GM19239 (cell line): Measurements from ENCODE around the gene APOBEC3C.
"Not testable (repeated sequence)": the region's sequence is repeated elsewhere in the genome, so short reads cannot be mapped to it uniquely, and the experiment has no call there.

ENCODE experiments used
- DNase-seq: peaks from one replicate; pipeline ENCODE4 v3.0.0; 2011; ENCODE audit warnings: low spot score; ENCODE audit not compliant: insufficient read length
- FAIRE-seq: peaks from 2 replicates; lab custom pipeline; 2011; peaks lifted over from hg19 to GRCh38; lab: Jason Lieb, UNC

APOBEC3C gene

DNA sequence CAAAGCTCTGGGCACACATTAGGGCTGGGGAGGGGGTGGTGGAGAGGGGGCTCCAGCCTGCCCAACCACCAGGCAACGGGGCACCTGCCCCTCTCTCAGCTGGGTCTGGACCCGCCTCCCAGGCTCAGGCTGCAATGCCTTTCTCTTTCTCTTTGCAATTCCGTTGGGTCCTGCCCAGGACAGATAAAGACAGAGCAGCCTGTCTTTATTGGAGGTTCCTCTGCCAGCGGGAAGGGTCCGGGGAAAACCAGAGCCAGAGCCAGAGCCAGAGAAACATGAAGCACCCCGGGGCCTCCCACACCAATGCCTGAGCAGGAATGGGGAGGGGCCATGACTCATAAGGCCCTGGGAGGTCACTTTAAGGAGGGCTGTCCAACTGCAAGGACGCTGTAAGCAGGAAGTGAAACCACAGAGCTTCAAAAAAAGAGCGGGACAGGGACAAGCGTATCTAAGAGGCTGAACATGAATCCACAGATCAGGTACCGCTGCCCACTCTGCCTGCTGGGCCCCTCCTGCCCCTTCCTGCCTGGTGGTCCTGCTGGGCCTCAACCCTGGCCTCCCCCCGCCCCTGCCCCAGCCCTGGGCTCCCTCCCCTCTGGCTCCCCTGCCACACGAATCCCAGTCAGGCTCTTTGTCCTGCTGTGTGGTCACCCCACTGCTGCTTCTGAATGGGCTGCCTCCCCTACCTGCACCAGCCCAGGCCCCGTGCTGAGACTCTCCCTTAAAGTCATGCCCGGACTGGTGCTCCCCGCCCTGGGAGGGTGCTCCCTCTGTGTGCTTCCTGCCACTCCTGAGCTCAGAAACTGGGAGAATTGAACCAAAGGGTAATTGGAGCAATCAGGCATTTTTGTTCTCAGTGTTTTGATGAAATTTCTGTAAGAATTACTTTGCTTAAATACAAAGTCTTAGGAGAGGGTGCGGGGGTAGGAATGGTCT, 31.8 kb upstream of the APOBEC3C start, which contains the start of gene APOBEC3B:
Gene APOBEC3B (plus strand): TSS at position 356 of the 936 bp plus-strand sequence. CDS start 107 bp downstream, at position 463.
- FAIRE-seq (peak; percentile 100), DNase-seq (peak; percentile 82)

DNA sequence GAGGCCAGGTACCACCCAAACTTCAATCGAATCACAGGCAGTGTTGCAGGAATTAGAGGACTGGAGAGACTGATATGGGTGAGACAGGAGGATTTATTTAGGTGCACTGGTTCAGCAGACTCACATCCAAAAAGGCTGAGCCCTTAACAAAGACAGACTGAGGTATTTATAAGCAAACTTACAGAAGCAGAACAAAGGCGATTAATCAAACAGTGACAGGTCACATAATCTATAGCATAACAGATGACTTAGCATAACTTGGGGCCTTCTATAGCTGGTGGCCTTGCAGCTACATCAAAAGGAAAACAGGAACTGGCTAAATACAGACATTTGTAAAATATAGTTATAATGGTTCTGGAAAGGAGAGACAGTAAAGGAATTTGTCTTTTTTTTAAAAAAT, 29.8 kb upstream of the APOBEC3C start:
- no peak for FAIRE-seq
- DNase-seq, result no peak

DNA sequence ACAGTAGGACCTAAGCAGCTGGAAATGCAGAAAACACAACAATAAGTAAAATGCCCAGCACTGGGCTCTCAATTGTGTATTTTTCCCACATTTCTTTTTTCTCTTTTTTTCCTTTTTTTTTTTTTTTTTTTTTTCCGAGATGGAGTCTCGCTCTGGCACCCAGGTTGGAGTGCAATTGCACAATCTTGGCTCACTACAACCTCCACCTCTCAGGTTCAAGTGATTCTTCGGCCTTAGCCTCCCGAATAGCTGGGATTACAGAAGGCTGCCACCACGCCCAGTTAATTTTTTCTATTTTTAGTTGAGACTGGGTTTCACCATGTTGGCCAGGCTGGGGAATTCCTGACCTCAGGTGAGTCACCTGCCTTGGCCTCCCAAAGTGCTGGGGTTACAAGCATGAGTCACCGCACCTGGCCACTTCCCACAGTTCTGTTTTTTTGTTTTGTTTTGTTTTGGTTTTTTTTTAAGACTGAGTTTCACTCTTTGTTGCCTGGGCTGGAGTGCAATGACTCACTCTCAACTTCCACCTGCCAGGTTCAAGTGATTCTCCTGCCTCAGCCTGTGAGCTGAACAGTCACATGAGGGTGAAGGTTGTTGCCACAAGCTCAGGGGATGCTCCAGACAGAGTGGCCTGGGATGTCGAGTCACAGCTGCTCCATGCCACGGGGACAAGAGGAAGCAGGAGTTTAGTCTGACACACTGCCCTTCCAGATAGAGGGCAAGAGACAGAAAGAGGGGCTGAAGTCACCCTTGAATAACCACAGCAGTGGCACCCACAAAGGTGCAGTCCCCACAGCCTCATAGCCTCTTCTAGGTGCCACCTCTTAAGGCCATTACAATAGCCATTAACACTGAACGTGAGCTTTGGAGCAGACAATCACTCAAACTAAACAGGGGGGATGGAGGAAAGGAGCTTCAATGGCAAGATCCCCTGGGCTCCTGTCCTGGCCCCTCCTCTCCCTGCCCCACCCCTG, 29.0 kb upstream of the APOBEC3C start:
- DNase-seq, result peak; percentile 47
- peak; percentile 95 for FAIRE-seq

GRCh38 chr22:38986629-38987028, 27.4 kb upstream of the APOBEC3C start:
- no peak for FAIRE-seq
- no peak for DNase-seq

DNA sequence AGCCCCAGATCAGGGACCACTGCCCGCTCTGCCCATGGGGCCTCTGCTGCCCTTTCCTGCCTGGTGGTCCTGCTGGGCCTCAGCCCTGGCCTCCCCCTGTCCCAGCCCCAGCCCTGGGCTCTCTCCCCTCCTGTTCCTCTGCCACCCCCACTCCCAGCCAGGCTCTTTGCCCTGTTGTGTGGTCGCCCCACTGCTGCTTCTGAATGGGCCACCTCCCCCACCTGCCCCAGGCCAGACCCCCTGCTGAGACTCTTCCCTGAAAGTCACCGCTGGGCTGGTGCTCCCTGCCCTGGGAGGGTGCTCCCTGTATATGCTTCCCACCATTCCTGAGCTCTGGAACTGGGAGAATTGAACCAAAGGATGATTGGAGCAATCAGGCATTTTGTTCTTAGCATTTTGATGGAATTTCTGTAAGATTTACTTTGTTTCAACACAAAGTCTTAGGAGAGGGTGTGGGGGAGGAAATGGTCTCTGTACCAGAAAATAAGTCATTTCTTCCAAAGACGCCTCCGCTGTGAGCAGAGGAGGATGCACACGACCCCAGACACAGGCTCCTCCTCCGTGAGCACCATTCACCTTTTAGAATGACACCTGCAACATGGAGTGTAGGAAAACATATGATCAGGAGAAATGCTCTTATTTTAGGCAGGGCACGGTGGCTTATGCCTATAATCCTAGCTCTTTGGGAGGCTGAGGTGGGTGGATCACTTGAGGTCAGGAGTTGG, 26.7 kb upstream of the APOBEC3C start:
- DNase-seq (no peak), FAIRE-seq (no peak)

GRCh38 chr22:38989466-38989865, 24.6 kb upstream of the APOBEC3C start:
- FAIRE-seq (peak; percentile 76), DNase-seq (no peak)

DNA sequence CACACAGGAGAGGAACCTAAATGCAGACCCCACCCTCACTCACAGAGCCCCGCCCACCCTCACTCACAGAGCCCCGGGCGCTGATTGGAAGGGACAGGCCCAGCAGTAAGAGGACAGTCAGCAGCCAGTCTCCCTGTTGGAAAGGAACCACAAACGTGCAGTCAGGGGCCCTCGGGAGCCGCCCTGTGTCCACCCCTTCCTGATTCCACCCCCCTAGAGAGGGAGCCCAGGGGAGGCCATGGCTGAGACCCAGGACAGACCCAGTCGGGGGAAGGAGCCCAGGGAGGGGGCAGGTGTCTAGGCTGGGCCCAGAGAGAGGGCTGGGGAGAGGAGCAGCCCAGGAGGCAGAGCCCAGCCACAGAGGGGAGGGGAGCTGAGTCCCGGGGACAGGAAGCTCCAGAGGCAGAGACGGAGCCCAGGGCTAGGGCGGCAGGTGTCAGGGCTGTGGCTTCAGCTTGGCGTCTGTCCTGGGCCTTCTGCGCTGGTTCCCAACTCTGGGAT, 21.1 kb upstream of the APOBEC3C start:
- not testable (repeated sequence) for FAIRE-seq, DNase-seq

- DNase-seq, result no peak
- FAIRE-seq, result no peak
These were observed 18.0 kb upstream of the APOBEC3C start for GRCh38 chr22:38996105-38996504.

DNA sequence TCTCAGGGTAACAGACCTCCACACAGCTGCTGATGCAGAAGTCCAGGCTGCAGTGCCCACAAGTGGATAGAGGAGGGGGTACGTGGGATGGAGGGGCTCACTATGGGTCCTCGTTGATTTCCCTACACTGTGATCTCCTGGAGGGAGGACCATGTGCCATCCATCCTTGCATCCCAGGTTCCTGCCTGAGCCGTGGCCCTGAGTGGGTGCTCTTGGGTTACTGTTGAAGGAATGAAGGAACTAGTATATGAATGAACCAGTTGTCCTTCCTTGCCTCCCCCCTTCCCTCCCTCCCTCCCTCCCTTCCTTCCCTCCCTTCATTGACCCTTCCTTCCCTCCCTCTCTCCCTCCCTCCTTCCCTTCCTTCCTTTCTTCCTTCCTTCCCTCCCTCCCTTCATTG, 16.5 kb upstream of the APOBEC3C start:
- DNase-seq, result no peak
- FAIRE-seq, result no peak

- DNase-seq (peak; percentile 83), FAIRE-seq (peak; percentile 97)
These were observed 10.9 kb upstream of the APOBEC3C start for GRCh38 chr22:39003165-39003638.

GRCh38 chr22:39007177-39007576, 6.9 kb upstream of the APOBEC3C start:
- no peak for FAIRE-seq
- no peak for DNase-seq

- DNase-seq, result not testable (repeated sequence)
- peak; percentile 49 for FAIRE-seq
These were observed 5.7 kb upstream of the APOBEC3C start for GRCh38 chr22:39008271-39008850.

GRCh38 chr22:39010946-39011345, 3.1 kb upstream of the APOBEC3C start:
- FAIRE-seq (no peak), DNase-seq (no peak)

DNA sequence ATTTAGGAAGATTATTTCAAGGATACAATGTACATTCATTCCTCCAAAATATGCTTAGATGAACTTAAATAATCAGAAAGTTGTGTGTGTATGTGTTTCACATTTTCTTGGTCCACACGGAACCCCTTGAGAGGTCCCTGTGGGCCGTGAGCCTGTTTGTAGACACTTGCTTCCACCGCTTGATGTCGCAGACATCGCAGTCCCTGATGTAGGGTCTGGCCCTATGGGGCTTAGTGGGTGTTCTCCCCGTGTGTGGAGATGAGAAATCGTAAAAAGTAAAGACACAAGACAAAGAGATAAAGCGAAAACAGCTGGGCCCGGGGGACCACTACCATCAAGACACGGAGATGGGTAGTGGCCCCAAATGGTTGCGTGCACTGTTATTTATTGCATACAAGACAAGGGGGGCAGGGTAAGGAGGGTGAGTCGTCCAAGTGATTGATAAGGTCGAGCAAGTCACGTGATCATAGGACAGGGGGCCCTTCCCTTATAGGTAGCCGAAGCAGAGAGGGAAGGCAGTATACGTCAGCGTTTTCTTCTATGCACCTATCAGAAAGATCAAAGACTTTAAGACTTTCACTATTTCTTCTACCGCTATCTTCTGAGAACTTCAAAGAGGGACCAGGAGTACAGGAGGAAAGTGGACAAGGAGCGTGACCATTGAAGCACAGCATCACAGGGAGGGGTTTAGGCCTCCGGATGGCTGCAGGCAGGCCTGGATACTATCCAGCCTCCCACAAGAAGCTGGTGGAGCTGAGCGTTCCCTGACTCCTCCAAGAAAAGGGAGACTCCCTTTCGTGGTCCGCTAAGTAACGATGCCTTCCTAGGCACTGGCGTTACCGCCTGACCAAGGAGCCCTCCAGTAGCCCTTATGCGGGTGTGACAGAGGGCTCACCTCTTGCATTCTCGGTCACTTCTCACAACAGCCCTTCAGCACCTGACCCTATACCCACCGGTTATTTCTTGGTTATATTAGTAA, 1.2 kb upstream of the APOBEC3C start:
- no peak for FAIRE-seq

DNA sequence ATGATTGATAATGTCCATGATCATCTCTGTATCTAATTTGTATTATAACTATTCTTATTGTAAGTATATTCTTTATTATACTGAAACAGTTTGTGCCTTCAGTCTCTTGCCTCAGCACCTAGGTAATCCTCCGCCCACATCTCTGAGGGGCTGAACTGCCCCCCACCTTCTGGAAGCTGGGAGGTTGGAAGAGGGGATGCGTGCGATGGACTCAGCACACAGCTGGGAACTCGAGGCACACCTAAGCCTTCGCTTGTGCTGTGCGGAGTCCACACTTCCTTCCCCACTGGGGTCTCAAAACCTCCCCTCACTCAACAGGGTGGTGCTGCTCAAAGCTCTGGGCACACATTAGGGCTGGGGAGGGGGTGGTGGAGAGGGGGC, 506 bp upstream of the APOBEC3C start:
- DNase-seq, FAIRE-seq: not testable (repeated sequence)

More for the DNA sequence above, 1.2 kb upstream of the APOBEC3C start:
- DNase-seq, result no peak

DNA sequence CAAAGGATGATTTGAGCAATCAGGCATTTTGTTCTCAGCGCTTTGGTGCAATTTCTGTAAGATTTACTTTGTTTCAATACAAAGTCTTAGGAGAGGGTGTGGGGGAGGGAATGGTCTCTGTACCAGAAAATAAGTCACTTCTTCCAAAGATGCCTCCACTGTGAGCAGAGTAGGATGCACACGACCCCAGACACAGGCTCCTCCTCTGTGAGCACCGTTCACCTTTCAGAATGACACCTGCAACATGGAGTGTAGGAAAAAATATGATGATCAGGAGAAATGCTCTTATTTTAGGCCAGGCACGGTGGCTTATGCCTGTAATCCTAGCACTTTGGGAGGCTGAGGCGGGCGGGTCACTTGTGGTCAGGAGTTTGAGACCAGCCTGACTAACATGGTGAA, 665 bp downstream of the APOBEC3C start:
- FAIRE-seq, DNase-seq: not testable (repeated sequence)

GRCh38 chr22:39016592-39016991, 2.5 kb downstream of the APOBEC3C start:
- DNase-seq, result no peak
- no peak for FAIRE-seq
